DOHH2 (cell line): ENCODE measurements around the gene ADSS2.

Source experiments
- EZH2phosphoT487 ChIP-seq: fragments of 200-600 bp; sonication (generic); IDR thresholded peaks from 2 replicates; pipeline ENCODE4 v1.6.1; 2017; ENCODE audit warnings: borderline replicate concordance, mild to moderate bottlenecking, antibody characterized with exemption, low read length, moderate library complexity, mixed read lengths
- TF ChIP-seq, protein P1 (sequence below): fragments of 200-600 bp; sonication (generic); IDR thresholded peaks from one replicate; pipeline ENCODE4 v1.5.1; 2014; ENCODE audit warnings: antibody characterized with exemption, mild to moderate bottlenecking, low read depth, low read length; ENCODE audit not compliant: poor library complexity, severe bottlenecking

DNA sequence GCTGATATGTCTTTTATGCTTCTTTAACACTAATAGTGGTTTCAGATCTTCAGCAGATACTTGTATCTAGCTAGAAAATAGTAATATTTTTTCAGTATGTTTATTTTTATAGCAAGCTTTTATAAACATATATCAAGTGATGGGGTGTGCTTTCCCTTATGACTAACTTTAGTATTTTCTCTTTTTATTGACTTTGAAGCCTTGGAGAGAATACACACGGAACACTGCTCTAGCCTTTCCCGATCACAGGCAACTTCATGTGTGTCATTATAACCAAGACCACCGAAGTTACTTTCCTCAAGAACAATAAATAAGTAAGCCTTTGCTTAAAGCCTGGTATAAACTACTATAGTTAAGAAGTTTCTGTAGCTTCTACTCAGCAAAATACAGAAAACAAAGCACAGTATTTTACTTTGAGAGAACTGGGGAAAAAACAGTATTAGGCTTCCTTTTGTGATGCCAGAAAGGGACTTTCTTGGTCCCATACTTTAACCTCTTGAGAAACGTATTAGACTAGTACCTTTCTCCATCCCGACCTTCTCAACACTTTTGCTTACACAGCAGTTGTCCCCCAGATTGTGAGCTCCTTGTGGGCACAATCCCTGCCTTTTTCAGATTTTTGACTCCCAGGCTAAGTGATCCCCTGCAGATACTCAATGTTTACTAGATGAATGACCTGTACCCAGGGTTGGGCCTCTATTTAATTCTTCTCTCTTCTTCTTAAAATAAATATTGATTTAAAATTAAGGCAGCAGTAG lies 3.3 kb downstream of the ADSS2 start:
- TF ChIP-seq, protein P1, sequence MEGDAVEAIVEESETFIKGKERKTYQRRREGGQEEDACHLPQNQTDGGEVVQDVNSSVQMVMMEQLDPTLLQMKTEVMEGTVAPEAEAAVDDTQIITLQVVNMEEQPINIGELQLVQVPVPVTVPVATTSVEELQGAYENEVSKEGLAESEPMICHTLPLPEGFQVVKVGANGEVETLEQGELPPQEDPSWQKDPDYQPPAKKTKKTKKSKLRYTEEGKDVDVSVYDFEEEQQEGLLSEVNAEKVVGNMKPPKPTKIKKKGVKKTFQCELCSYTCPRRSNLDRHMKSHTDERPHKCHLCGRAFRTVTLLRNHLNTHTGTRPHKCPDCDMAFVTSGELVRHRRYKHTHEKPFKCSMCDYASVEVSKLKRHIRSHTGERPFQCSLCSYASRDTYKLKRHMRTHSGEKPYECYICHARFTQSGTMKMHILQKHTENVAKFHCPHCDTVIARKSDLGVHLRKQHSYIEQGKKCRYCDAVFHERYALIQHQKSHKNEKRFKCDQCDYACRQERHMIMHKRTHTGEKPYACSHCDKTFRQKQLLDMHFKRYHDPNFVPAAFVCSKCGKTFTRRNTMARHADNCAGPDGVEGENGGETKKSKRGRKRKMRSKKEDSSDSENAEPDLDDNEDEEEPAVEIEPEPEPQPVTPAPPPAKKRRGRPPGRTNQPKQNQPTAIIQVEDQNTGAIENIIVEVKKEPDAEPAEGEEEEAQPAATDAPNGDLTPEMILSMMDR = no peak
- no peak for TF ChIP-seq EZH2phosphoT487
